ENCODE data around the gene PSMA7. TPM values are rescaled to one million over a fixed set of nuclear protein-coding genes. Genes with fewer than 3 reads are reported as not detected.

Gene PSMA7
- polyA plus RNA-seq, 1 donor (not counting 4 experiments of a cell fraction or from before 2014, with no cell fraction given), result 383 TPM

GRCh38 chr20:62158541-62158940 lies 15.3 kb upstream of the PSMA7 start:
- Histone ChIP-seq H3K9me3 (ENCODE audit: control insufficient read depth, low read depth, low read length) (no peaks in the 10 kb centered on the region), H3K27ac (ENCODE audit: control insufficient read depth, insufficient read depth, low read length) (no peak overlapping the region), H3K9ac (ENCODE audit: control insufficient read depth, extremely low read depth, insufficient read depth, low read length) (no peak overlapping the region), H4K20me1 (ENCODE audit: control insufficient read depth, extremely low read depth, insufficient read depth, low read length) (peaks cover 20% of the 10 kb centered on the region), H3K4me3 (ENCODE audit: control insufficient read depth in 2 of 3, extremely low read depth in 1 of 3, insufficient read depth in 2 of 3, low read depth in 1 of 3, low read length in 3 of 3) (no peak overlapping the region), H2AFZ (ENCODE audit: control insufficient read depth, low read length) (no peak overlapping the region), H3K36me3 (ENCODE audit: control insufficient read depth in 2 of 2, extremely low read depth in 1 of 2, insufficient read depth in 2 of 2, low read length in 2 of 2) (peaks cover 11 to 13% of the 10 kb centered on the region in 2 experiments), H3K27me3 (ENCODE audit: control insufficient read depth, extremely low read depth, insufficient read depth, low read length) (no peaks in the 10 kb centered on the region), H3K9me1 (ENCODE audit: control insufficient read depth, extremely low read depth, insufficient read depth, low read length) (peaks cover 5% of the 10 kb centered on the region), H3K4me1 (ENCODE audit: control insufficient read depth, extremely low read depth, insufficient read depth, low read length) (peaks cover 37% of the 10 kb centered on the region), H3K4me2 (ENCODE audit: control insufficient read depth, extremely low read depth, insufficient read depth, low read depth, low read length) (no peak overlapping the region), H3K79me2 (ENCODE audit: control insufficient read depth, insufficient read depth, low read length) (peaks cover 28% of the 10 kb centered on the region)
- DNase-seq (ENCODE audit: low read depth, low spot score), result no peak
- dilution Hi-C loops (cut with MboI; ENCODE audit: extremely low pct_ligation_motif_present, low sequenced_read_pairs), result no loop called here
- TF ChIP-seq CTCF (optimal IDR thresholded peaks at IDR 0.05 in 1 of 3, IDR thresholded peaks at IDR 0.05 in 1 of 3, conservative IDR thresholded peaks at IDR 0.05 in 1 of 3; ENCODE audit: extremely low read depth in 1 of 3, insufficient read depth in 2 of 3, low read length in 3 of 3), result no peak
- no peak for TF ChIP-seq EZH2 (IDR thresholded peaks at IDR 0.05; ENCODE audit: low read length)
- FAIRE-seq, result no peak

- Histone ChIP-seq H2AFZ (ENCODE audit: control insufficient read depth, low read length) (no peak overlapping the region), H3K9ac (ENCODE audit: control insufficient read depth, extremely low read depth, insufficient read depth, low read length) (no peak overlapping the region), H3K9me3 (ENCODE audit: control insufficient read depth, low read depth, low read length) (no peaks in the 10 kb centered on the region), H3K9me1 (ENCODE audit: control insufficient read depth, extremely low read depth, insufficient read depth, low read length) (peaks cover 5% of the 10 kb centered on the region), H3K4me2 (ENCODE audit: control insufficient read depth, extremely low read depth, insufficient read depth, low read depth, low read length) (no peak overlapping the region), H3K36me3 (ENCODE audit: control insufficient read depth in 2 of 2, extremely low read depth in 1 of 2, insufficient read depth in 2 of 2, low read length in 2 of 2) (peaks cover 8 to 13% of the 10 kb centered on the region in 2 experiments), H4K20me1 (ENCODE audit: control insufficient read depth, extremely low read depth, insufficient read depth, low read length) (peaks cover 20% of the 10 kb centered on the region), H3K4me3 (ENCODE audit: control insufficient read depth in 2 of 3, extremely low read depth in 1 of 3, insufficient read depth in 2 of 3, low read depth in 1 of 3, low read length in 3 of 3) (no peak overlapping the region), H3K27ac (ENCODE audit: control insufficient read depth, insufficient read depth, low read length) (no peak overlapping the region), H3K79me2 (ENCODE audit: control insufficient read depth, insufficient read depth, low read length) (peaks cover 32% of the 10 kb centered on the region), H3K27me3 (ENCODE audit: control insufficient read depth, extremely low read depth, insufficient read depth, low read length) (no peaks in the 10 kb centered on the region), H3K4me1 (ENCODE audit: control insufficient read depth, extremely low read depth, insufficient read depth, low read length) (peaks cover 37% of the 10 kb centered on the region)
- FAIRE-seq, result no peak
- TF ChIP-seq CTCF (optimal IDR thresholded peaks at IDR 0.05 in 1 of 3, IDR thresholded peaks at IDR 0.05 in 1 of 3, conservative IDR thresholded peaks at IDR 0.05 in 1 of 3; ENCODE audit: extremely low read depth in 1 of 3, insufficient read depth in 2 of 3, low read length in 3 of 3) (no peak), EZH2 (IDR thresholded peaks at IDR 0.05; ENCODE audit: low read length) (no peak)
- dilution Hi-C loops (cut with MboI; ENCODE audit: extremely low pct_ligation_motif_present, low sequenced_read_pairs), result no loop called here
- DNase-seq (ENCODE audit: low read depth, low spot score), result no peak
These were observed 14.8 kb upstream of the PSMA7 start for GRCh38 chr20:62158088-62158400.

All from keratinocyte (primary cell).